SU-DHL-6 (cell line): ENCODE data around the gene FNBP1L.

Experiments used
- H2AFZ ChIP-seq: fragments of 200-600 bp; sonication (generic); 2 replicates; pipeline ENCODE4 v1.6.1; 2014; ENCODE audit warnings: low read depth, mild to moderate bottlenecking, moderate library complexity, mixed read lengths, antibody characterized with exemption, low read length; ENCODE audit not compliant: severe bottlenecking
- H3F3A ChIP-seq: fragments of 200-600 bp; shearing (Covaris generic); 2 replicates; pipeline ENCODE4 v1.6.0; 2016; ENCODE audit warnings: antibody characterized with exemption, mild to moderate bottlenecking; ENCODE audit not compliant: insufficient read depth
- H3K27ac ChIP-seq: fragments of 200-600 bp; sonication (generic); 2 replicates; pipeline ENCODE4 v1.5.1; 2016; ENCODE audit warnings: low read depth, mild to moderate bottlenecking, low read length, moderate library complexity, mixed read lengths
- H3K27me3 ChIP-seq: fragments of 200-600 bp; sonication (generic), shearing (Covaris generic); 2 replicates; pipeline ENCODE4 v1.6.0; 2014; ENCODE audit warnings: mild to moderate bottlenecking, low read length
- H3K36me3 ChIP-seq: fragments of 200-600 bp; sonication (generic); 2 replicates; pipeline ENCODE4 v1.6.1; 2014; ENCODE audit warnings: mild to moderate bottlenecking, low read length, mixed read lengths
- H3K4me2 ChIP-seq: fragments of 300-600, 200-600 bp; shearing (Covaris generic), sonication (generic); 2 replicates; pipeline ENCODE4 v1.6.0; 2014; ENCODE audit warnings: low read length, low read depth, mild to moderate bottlenecking; ENCODE audit not compliant: poor library complexity, severe bottlenecking
- H3K4me3 ChIP-seq: fragments of 200-600 bp; sonication (generic); 2 replicates; pipeline ENCODE4 v1.5.1; 2014; ENCODE audit warnings: antibody characterized with exemption, low read length, mild to moderate bottlenecking, mixed read lengths; ENCODE audit not compliant: insufficient read depth, poor library complexity, severe bottlenecking
- H3K79me2 ChIP-seq: fragments of 200-600 bp; sonication (generic); 2 replicates; pipeline ENCODE4 v1.6.1; 2014; ENCODE audit warnings: mild to moderate bottlenecking, low read length, moderate library complexity; ENCODE audit not compliant: insufficient read depth
- H3K9ac ChIP-seq: fragments of 200-600 bp; sonication (generic); 2 replicates; pipeline ENCODE4 v1.7.0; 2014; ENCODE audit warnings: mild to moderate bottlenecking, low read length
- H3K9me2 ChIP-seq: fragments of 200-600 bp; sonication (generic); replicated peaks from 2 replicates; pipeline ENCODE4 v1.6.1; 2014; ENCODE audit warnings: low read length; ENCODE audit not compliant: insufficient read depth
- H3K9me3 ChIP-seq: fragments of 200-600 bp; sonication (generic); 2 replicates; pipeline ENCODE4 v1.6.1; 2014; ENCODE audit warnings: low read length, mixed read lengths; ENCODE audit not compliant: insufficient read depth
- H4K20me1 ChIP-seq: fragments of 200-600 bp; sonication (generic); 2 replicates; pipeline ENCODE4 v1.6.1; 2014; ENCODE audit warnings: low read depth, mild to moderate bottlenecking, antibody characterized with exemption, low read length, moderate library complexity, mixed read lengths
- EZH2phosphoT487 ChIP-seq: fragments of 200-600 bp; sonication (generic), shearing (Covaris generic); conservative IDR thresholded peaks from 2 replicates; pipeline ENCODE4 v1.6.1; 2018; ENCODE audit warnings: mild to moderate bottlenecking, antibody characterized with exemption, low read length, moderate library complexity, mixed read lengths
- TF ChIP-seq, protein P1 (sequence below): fragments of 200-600 bp; sonication (generic); IDR thresholded peaks from one replicate; pipeline ENCODE4 v1.5.1; 2017; ENCODE audit warnings: antibody characterized with exemption, mild to moderate bottlenecking, low read length, moderate library complexity; ENCODE audit not compliant: insufficient read depth, poor library complexity, severe bottlenecking

FNBP1L gene

DNA sequence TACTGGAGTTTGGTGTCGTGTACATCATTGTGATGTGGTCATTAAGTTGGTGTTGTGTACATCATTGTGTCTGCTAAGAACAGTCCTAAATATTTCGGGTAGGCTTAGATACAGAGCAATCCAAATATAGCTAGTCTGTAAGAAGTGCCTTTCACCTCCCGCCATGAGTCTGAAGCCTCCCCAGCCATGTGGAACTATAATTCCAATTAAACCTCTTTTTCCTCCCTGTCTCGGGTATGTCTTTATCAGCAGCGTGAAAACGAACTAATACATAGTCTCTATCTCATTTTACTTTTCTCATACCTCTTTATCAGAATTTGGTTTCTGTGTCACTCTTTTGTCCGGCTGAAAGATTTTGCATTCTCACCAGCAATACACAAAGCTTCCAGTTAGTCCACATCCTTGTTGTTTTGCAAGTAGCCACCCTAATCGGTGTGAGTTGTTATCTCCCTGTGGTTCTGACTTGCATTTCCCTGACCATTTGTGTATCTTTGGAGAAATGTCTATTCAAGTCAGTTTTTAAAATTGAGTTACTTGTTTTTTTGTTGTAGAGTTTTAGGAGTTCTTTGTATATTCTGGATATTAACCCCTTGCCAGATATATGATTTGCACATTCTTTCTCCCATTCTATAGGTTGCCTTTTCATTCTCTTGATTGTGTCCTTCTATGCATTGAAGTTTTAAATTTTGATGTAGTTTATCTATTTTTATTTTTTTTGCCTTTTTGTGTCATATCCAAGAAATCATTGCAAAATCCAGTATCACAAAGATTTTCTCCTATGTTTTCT is 56.5 kb downstream of the FNBP1L start:
- Histone ChIP-seq H3K9ac (no peak overlapping the region), H2AFZ (no peak overlapping the region), H3K79me2 (no peaks in the 10 kb centered on the region)

GRCh38 chr1:93506126-93506525 is 58.2 kb downstream of the FNBP1L start:
- TF ChIP-seq, protein P1, sequence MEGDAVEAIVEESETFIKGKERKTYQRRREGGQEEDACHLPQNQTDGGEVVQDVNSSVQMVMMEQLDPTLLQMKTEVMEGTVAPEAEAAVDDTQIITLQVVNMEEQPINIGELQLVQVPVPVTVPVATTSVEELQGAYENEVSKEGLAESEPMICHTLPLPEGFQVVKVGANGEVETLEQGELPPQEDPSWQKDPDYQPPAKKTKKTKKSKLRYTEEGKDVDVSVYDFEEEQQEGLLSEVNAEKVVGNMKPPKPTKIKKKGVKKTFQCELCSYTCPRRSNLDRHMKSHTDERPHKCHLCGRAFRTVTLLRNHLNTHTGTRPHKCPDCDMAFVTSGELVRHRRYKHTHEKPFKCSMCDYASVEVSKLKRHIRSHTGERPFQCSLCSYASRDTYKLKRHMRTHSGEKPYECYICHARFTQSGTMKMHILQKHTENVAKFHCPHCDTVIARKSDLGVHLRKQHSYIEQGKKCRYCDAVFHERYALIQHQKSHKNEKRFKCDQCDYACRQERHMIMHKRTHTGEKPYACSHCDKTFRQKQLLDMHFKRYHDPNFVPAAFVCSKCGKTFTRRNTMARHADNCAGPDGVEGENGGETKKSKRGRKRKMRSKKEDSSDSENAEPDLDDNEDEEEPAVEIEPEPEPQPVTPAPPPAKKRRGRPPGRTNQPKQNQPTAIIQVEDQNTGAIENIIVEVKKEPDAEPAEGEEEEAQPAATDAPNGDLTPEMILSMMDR: no peak
- no peak for TF ChIP-seq EZH2phosphoT487
- Histone ChIP-seq H3K36me3 (no peaks in the 10 kb centered on the region), H3K79me2 (no peaks in the 10 kb centered on the region)

More for the DNA sequence above, 56.5 kb downstream of the FNBP1L start:
- Histone ChIP-seq H3K9me3 (no peaks in the 10 kb centered on the region), H3K4me3 (no peak overlapping the region), H3K27me3 (no peaks in the 10 kb centered on the region), H3K36me3 (no peaks in the 10 kb centered on the region), H4K20me1 (no peaks in the 10 kb centered on the region), H3F3A (no peaks in the 10 kb centered on the region), H3K4me2 (no peak overlapping the region), H3K9me2 (no peaks in the 10 kb centered on the region), H3K27ac (no peak overlapping the region)
- no peak for TF ChIP-seq EZH2phosphoT487

DNA sequence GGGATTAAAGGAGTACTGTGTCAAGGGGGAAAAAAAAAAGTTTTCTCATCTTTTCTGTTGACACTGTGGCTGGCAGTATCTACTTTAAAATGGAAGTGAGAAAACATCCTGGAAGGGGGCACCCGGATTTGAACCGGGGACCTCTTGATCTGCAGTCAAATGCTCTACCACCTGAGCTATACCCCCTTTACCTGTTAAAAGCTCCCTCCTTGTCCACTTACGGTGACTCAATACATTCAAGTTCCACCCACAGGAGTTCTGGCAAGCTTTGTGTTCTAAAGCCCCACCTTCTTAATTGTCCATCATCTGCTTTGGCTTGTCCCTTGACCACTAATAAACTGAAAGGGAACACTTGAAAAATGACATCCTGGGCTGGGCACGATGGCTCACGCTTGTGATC is 68.2 kb downstream of the FNBP1L start:
- Histone ChIP-seq H4K20me1 (no peaks in the 10 kb centered on the region), H3K27me3 (no peaks in the 10 kb centered on the region), H3K9ac (no peak overlapping the region), H3F3A (no peaks in the 10 kb centered on the region), H3K9me3 (no peaks in the 10 kb centered on the region), H3K4me2 (no peak overlapping the region), H3K4me3 (no peak overlapping the region), H3K27ac (no peak overlapping the region), H3K9me2 (no peaks in the 10 kb centered on the region), H2AFZ (no peak overlapping the region), H3K79me2 (no peaks in the 10 kb centered on the region), H3K36me3 (no peaks in the 10 kb centered on the region)
- no peak for TF ChIP-seq EZH2phosphoT487
- TF ChIP-seq, protein P1: no peak

More at GRCh38 chr1:93506126-93506525, 58.2 kb downstream of the FNBP1L start:
- Histone ChIP-seq H3K9me3 (no peaks in the 10 kb centered on the region), H3F3A (no peaks in the 10 kb centered on the region), H3K27me3 (no peaks in the 10 kb centered on the region), H3K27ac (no peak overlapping the region), H3K4me2 (no peak overlapping the region), H3K9me2 (no peaks in the 10 kb centered on the region), H3K4me3 (no peak overlapping the region), H3K9ac (no peak overlapping the region), H4K20me1 (no peaks in the 10 kb centered on the region), H2AFZ (no peak overlapping the region)

GRCh38 chr1:93518516-93518915 is 70.6 kb downstream of the FNBP1L start:
- no peak overlapping the region for H3K4me2 ChIP-seq
- H3K36me3 ChIP-seq: no peaks in the 10 kb centered on the region
- no peak overlapping the region for H3K9ac ChIP-seq
- no peaks in the 10 kb centered on the region for H3K27me3 ChIP-seq
- TF ChIP-seq EZH2phosphoT487: no peak
- TF ChIP-seq, protein P1: no peak
- H3K9me3 ChIP-seq: no peaks in the 10 kb centered on the region
- no peaks in the 10 kb centered on the region for H4K20me1 ChIP-seq
- H2AFZ ChIP-seq: no peak overlapping the region
- H3K27ac ChIP-seq: no peak overlapping the region
- H3K4me3 ChIP-seq: no peak overlapping the region
- H3K79me2 ChIP-seq: no peaks in the 10 kb centered on the region
- no peaks in the 10 kb centered on the region for H3F3A ChIP-seq
- no peaks in the 10 kb centered on the region for H3K9me2 ChIP-seq
